HEK293 (cell line): ENCODE results near the gene SLC15A4.

ENCODE experiments used
- CTCF ChIA-PET: fragments of 350-600 bp; formaldehyde crosslinking; extraction: SDS; loops from one replicate; lab custom pipeline; 2021; ENCODE audit warnings: antibody characterized with exemption; lab: Yijun Ruan, JAX
- POLR2A ChIA-PET: fragments of 300-600 bp; formaldehyde crosslinking; extraction: SDS; loops from one replicate; lab custom pipeline; 2020; ENCODE audit warnings: antibody characterized with exemption, inconsistent platforms; lab: Yijun Ruan, JAX
- H3K27ac ChIP-seq: fragments of 200-500 bp; sonication (Bioruptor generic); 2 replicates; pipeline ENCODE4 v1.5.1; 2014; ENCODE audit warnings: low read depth, low read length, control low read depth, inconsistent platforms; ENCODE audit errors: extremely low read depth
- H3K36me3 ChIP-seq, 2 experiments: fragments of 200-500 bp in 1 of 2; sonication (Bioruptor generic) in 1 of 2; 1 replicate in 1 of 2; 2 replicates in 1 of 2; pipeline ENCODE4 v1.5.1; 2014 to 2017; ENCODE audit warnings: inconsistent platforms in 2 of 2, low read length in 2 of 2; ENCODE audit not compliant: control insufficient read depth in 2 of 2, insufficient read depth in 1 of 2
- H3K4me1 ChIP-seq: fragments of 200-500 bp; sonication (Bioruptor generic); 2 replicates; pipeline ENCODE4 v1.5.1; 2014; ENCODE audit warnings: mild to moderate bottlenecking, low read length, inconsistent platforms; ENCODE audit not compliant: control insufficient read depth, insufficient read depth
- H3K4me3 ChIP-seq: 2 replicates; pipeline ENCODE4 v1.5.1; 2011; ENCODE audit warnings: low read depth, mild to moderate bottlenecking, control low read depth, low read length, moderate library complexity
- H3K9me3 ChIP-seq: fragments of 200-500 bp; sonication (Bioruptor generic); 2 replicates; pipeline ENCODE4 v1.5.1; 2014; ENCODE audit warnings: low read depth, low read length, inconsistent platforms; ENCODE audit not compliant: control insufficient read depth, insufficient read depth
- FEZF1 ChIP-seq: fragments of 450-650 bp; formaldehyde crosslinking; IDR thresholded peaks from 2 replicates; pipeline ENCODE4 v1.5.1; 2016; ENCODE audit warnings: missing biosample characterization, missing genetic modification characterization
- SP3 ChIP-seq: fragments of 450-650 bp; formaldehyde crosslinking; IDR thresholded peaks from 2 replicates; pipeline ENCODE4 v1.5.1; 2016; ENCODE audit warnings: missing biosample characterization, missing genetic modification characterization
- ZNF10 ChIP-seq: fragments of 450-650 bp; formaldehyde crosslinking; IDR thresholded peaks from 2 replicates; pipeline ENCODE4 v1.5.1; 2017; ENCODE audit warnings: missing biosample characterization, missing genetic modification characterization
- ZNF132 ChIP-seq: fragments of 450-650 bp; formaldehyde crosslinking; IDR thresholded peaks from 2 replicates; pipeline ENCODE4 v1.5.1; 2017; ENCODE audit warnings: missing biosample characterization, missing genetic modification characterization, borderline replicate concordance
- ZNF2 ChIP-seq: fragments of 450-650 bp; formaldehyde crosslinking; IDR thresholded peaks from 2 replicates; pipeline ENCODE4 v1.5.1; 2016; ENCODE audit warnings: missing biosample characterization, missing genetic modification characterization
- ZNF311 ChIP-seq: fragments of 450-650 bp; formaldehyde crosslinking; IDR thresholded peaks from 2 replicates; pipeline ENCODE4 v1.5.1; 2017; ENCODE audit warnings: missing biosample characterization, missing genetic modification characterization, borderline replicate concordance
- ZNF529 ChIP-seq: fragments of 450-650 bp; formaldehyde crosslinking; IDR thresholded peaks from 2 replicates; pipeline ENCODE4 v1.5.1; 2017; ENCODE audit warnings: missing genetic modification characterization, missing biosample characterization; ENCODE audit not compliant: insufficient replicate concordance
- ZNF560 ChIP-seq: fragments of 450-650 bp; formaldehyde crosslinking; IDR thresholded peaks from 2 replicates; pipeline ENCODE4 v1.5.1; 2017; ENCODE audit warnings: missing biosample characterization, missing genetic modification characterization, borderline replicate concordance
- ZNF561 ChIP-seq: fragments of 450-650 bp; IDR thresholded peaks from 2 replicates; pipeline ENCODE4 v1.5.1; 2018; ENCODE audit warnings: missing biosample characterization, missing genetic modification characterization, borderline replicate concordance
- ZNF571 ChIP-seq: fragments of 450-650 bp; formaldehyde crosslinking; IDR thresholded peaks from 2 replicates; pipeline ENCODE4 v1.5.0; 2017; ENCODE audit warnings: missing biosample characterization, missing genetic modification characterization
- ZNF701 ChIP-seq: fragments of 450-650 bp; formaldehyde crosslinking; IDR thresholded peaks from 2 replicates; pipeline ENCODE4 v1.5.1; 2016; ENCODE audit warnings: missing biosample characterization, missing genetic modification characterization
- ZNF747 ChIP-seq: fragments of 450-650 bp; formaldehyde crosslinking; IDR thresholded peaks from 2 replicates; pipeline ENCODE4 v1.5.1; 2016; ENCODE audit warnings: missing biosample characterization, missing genetic modification characterization
- ZNF785 ChIP-seq: fragments of 450-650 bp; formaldehyde crosslinking; IDR thresholded peaks from 2 replicates; pipeline ENCODE4 v1.5.1; 2016; ENCODE audit warnings: missing biosample characterization, missing genetic modification characterization
- TF ChIP-seq, protein P1 (sequence below): fragments of 450-650 bp; formaldehyde crosslinking; IDR thresholded peaks from 2 replicates; pipeline ENCODE4 v1.5.1; 2016; ENCODE audit warnings: missing biosample characterization, missing genetic modification characterization
- TF ChIP-seq, protein P2 (sequence below): fragments of 450-650 bp; formaldehyde crosslinking; IDR thresholded peaks from 2 replicates; pipeline ENCODE4 v1.5.1; 2016; ENCODE audit warnings: missing biosample characterization, missing genetic modification characterization, low read depth
- TF ChIP-seq, protein P3 (sequence below): fragments of 450-650 bp; formaldehyde crosslinking; IDR thresholded peaks from 2 replicates; pipeline ENCODE4 v1.5.1; 2016; ENCODE audit warnings: missing biosample characterization, missing genetic modification characterization
- TF ChIP-seq, protein P4 (sequence below): fragments of 450-650 bp; formaldehyde crosslinking; IDR thresholded peaks from 2 replicates; pipeline ENCODE4 v1.5.1; 2016; ENCODE audit warnings: missing biosample characterization, missing genetic modification characterization
- TF ChIP-seq, protein P5 (sequence below): fragments of 450-650 bp; formaldehyde crosslinking; IDR thresholded peaks from 2 replicates; pipeline ENCODE4 v1.5.1; 2016; ENCODE audit warnings: missing biosample characterization, missing genetic modification characterization
- TF ChIP-seq, protein P6 (sequence below): fragments of 450-650 bp; formaldehyde crosslinking; IDR thresholded peaks from 2 replicates; pipeline ENCODE4 v1.5.1; 2017; ENCODE audit warnings: missing biosample characterization, missing genetic modification characterization

The SLC15A4 gene

DNA sequence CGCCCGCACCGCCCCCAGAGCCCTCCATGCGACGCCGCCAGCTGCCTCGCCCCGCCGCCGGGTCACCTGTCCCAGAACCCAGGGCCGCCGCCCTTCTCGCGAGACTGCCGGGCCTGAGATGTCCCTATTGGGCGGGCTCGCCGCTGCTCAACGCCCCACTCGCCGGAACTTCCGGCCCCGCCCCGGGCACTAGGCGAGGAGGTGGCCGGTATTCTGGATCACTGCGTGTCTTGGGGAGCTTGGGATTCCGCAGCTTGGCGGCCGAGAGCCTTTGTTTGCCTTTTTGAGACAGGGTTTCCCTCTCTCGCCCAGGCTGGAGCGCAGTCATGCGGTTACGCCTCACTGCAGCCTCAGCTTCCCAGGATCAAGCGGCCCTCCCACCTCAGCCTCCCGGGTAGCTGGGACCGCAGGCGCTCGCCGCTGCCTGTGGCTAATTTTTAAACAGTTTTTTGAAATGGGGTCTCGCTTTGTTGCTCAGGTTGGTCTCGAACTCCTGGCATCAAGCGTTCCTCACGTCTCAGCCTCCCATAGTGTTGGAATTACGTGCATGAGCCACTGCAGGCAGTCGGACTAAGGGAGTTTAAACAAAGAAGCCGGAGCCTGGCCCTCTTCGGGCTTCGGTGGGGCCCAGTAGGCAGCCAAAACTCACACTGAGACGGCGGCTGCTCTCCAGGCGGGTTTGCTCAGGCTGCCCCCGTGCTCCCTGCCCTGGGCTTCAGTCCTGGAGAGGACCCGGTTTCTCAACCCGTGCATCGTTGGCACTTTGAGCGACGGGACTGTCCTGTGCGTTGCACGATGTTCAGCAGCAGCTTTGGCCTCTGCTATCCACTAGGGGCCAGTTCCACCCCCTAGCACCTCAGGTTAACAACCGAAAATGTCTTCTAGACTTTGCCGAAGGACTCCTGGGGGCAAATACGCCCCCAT, at the start of gene SLC15A4:
Gene SLC15A4, minus strand, starts transcription at position 43 of the 924 bp plus-strand sequence. Its CDS starts 15 bp downstream, at position 28.
- POLR2A ChIA-PET, result interaction anchor here (1.1 to 1.3 kb wide), 3 partner anchors 9 to 14 kb away, joined by 3 to 5 read pairs (median 4); no protein-coding TSS in a partner anchor
- peak within 1 kb of the TSS; percentile 45 for H3K4me3 ChIP-seq
- peaks cover 4% of the 10 kb centered on the region; the same call in 1 of the 2 replicates for H3K4me1 ChIP-seq
- CTCF ChIA-PET, result interaction anchor here (0.6 kb wide), 1 partner anchor 151 kb away, joined by 3 read pairs; no protein-coding TSS in a partner anchor
- no peaks in the 10 kb centered on the region for H3K9me3 ChIP-seq
- H3K36me3 ChIP-seq, result peaks cover 0 to 23% of the 10 kb centered on the region in 2 experiments; a peak in 2 of 3 replicates
- peak within 1 kb of the TSS; percentile 85 for H3K27ac ChIP-seq
- TF ChIP-seq ZNF10 (tag by site-specific recombination), result no peak
- TF ChIP-seq ZNF561 (tag by site-specific recombination), result no peak
- TF ChIP-seq, protein P1, sequence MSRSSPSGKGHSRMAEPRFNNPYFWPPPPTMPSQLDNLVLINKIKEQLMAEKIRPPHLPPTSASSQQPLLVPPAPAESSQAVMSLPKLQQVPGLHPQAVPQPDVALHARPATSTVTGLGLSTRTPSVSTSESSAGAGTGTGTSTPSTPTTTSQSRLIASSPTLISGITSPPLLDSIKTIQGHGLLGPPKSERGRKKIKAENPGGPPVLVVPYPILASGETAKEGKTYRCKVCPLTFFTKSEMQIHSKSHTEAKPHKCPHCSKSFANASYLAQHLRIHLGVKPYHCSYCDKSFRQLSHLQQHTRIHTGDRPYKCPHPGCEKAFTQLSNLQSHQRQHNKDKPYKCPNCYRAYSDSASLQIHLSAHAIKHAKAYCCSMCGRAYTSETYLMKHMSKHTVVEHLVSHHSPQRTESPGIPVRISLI (tag by site-specific recombination), result no peak
- TF ChIP-seq FEZF1, result no peak; the same call in 1 of the 2 replicates
- TF ChIP-seq SP3 (tag by site-specific recombination), result peak; percentile 86
- 0 out of 2 replicates have a peak, but pooled peaks have one; percentile 44 for TF ChIP-seq ZNF2 (tag by site-specific recombination)
- TF ChIP-seq ZNF311 (tag by site-specific recombination), result no peak
- TF ChIP-seq, protein P2, sequence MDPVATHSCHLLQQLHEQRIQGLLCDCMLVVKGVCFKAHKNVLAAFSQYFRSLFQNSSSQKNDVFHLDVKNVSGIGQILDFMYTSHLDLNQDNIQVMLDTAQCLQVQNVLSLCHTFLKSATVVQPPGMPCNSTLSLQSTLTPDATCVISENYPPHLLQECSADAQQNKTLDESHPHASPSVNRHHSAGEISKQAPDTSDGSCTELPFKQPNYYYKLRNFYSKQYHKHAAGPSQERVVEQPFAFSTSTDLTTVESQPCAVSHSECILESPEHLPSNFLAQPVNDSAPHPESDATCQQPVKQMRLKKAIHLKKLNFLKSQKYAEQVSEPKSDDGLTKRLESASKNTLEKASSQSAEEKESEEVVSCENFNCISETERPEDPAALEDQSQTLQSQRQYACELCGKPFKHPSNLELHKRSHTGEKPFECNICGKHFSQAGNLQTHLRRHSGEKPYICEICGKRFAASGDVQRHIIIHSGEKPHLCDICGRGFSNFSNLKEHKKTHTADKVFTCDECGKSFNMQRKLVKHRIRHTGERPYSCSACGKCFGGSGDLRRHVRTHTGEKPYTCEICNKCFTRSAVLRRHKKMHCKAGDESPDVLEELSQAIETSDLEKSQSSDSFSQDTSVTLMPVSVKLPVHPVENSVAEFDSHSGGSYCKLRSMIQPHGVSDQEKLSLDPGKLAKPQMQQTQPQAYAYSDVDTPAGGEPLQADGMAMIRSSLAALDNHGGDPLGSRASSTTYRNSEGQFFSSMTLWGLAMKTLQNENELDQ, result no peak
- TF ChIP-seq ZNF701 (tag by site-specific recombination), result no peak
- TF ChIP-seq ZNF529 (tag by site-specific recombination), result no peak
- TF ChIP-seq ZNF571 (tag by site-specific recombination), result no peak
- no peak for TF ChIP-seq ZNF560
- TF ChIP-seq, protein P3, sequence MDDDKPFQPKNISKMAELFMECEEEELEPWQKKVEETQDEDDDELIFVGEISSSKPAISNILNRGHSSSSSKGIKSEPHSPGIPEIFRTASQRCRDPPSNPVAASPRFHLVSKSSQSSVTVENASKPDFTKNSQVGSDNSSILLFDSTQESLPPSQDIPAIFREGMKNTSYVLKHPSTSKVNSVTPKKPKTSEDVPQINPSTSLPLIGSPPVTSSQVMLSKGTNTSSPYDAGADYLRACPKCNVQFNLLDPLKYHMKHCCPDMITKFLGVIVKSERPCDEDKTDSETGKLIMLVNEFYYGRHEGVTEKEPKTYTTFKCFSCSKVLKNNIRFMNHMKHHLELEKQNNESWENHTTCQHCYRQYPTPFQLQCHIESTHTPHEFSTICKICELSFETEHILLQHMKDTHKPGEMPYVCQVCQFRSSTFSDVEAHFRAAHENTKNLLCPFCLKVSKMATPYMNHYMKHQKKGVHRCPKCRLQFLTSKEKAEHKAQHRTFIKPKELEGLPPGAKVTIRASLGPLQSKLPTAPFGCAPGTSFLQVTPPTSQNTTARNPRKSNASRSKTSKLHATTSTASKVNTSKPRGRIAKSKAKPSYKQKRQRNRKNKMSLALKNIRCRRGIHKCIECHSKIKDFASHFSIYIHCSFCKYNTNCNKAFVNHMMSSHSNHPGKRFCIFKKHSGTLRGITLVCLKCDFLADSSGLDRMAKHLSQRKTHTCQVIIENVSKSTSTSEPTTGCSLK (tag by site-specific recombination), result no peak
- no peak for TF ChIP-seq ZNF747 (tag by site-specific recombination)
- TF ChIP-seq, protein P4, sequence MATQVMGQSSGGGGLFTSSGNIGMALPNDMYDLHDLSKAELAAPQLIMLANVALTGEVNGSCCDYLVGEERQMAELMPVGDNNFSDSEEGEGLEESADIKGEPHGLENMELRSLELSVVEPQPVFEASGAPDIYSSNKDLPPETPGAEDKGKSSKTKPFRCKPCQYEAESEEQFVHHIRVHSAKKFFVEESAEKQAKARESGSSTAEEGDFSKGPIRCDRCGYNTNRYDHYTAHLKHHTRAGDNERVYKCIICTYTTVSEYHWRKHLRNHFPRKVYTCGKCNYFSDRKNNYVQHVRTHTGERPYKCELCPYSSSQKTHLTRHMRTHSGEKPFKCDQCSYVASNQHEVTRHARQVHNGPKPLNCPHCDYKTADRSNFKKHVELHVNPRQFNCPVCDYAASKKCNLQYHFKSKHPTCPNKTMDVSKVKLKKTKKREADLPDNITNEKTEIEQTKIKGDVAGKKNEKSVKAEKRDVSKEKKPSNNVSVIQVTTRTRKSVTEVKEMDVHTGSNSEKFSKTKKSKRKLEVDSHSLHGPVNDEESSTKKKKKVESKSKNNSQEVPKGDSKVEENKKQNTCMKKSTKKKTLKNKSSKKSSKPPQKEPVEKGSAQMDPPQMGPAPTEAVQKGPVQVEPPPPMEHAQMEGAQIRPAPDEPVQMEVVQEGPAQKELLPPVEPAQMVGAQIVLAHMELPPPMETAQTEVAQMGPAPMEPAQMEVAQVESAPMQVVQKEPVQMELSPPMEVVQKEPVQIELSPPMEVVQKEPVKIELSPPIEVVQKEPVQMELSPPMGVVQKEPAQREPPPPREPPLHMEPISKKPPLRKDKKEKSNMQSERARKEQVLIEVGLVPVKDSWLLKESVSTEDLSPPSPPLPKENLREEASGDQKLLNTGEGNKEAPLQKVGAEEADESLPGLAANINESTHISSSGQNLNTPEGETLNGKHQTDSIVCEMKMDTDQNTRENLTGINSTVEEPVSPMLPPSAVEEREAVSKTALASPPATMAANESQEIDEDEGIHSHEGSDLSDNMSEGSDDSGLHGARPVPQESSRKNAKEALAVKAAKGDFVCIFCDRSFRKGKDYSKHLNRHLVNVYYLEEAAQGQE (tag by site-specific recombination), result no peak
- TF ChIP-seq, protein P5, sequence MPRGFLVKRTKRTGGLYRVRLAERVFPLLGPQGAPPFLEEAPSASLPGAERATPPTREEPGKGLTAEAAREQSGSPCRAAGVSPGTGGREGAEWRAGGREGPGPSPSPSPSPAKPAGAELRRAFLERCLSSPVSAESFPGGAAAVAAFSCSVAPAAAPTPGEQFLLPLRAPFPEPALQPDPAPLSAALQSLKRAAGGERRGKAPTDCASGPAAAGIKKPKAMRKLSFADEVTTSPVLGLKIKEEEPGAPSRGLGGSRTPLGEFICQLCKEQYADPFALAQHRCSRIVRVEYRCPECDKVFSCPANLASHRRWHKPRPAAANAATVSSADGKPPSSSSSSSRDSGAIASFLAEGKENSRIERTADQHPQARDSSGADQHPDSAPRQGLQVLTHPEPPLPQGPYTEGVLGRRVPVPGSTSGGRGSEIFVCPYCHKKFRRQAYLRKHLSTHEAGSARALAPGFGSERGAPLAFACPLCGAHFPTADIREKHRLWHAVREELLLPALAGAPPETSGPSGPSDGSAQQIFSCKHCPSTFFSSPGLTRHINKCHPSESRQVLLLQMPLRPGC (tag by site-specific recombination), result peak; percentile 9; the same call in 1 of the 2 replicates
- TF ChIP-seq, protein P6, sequence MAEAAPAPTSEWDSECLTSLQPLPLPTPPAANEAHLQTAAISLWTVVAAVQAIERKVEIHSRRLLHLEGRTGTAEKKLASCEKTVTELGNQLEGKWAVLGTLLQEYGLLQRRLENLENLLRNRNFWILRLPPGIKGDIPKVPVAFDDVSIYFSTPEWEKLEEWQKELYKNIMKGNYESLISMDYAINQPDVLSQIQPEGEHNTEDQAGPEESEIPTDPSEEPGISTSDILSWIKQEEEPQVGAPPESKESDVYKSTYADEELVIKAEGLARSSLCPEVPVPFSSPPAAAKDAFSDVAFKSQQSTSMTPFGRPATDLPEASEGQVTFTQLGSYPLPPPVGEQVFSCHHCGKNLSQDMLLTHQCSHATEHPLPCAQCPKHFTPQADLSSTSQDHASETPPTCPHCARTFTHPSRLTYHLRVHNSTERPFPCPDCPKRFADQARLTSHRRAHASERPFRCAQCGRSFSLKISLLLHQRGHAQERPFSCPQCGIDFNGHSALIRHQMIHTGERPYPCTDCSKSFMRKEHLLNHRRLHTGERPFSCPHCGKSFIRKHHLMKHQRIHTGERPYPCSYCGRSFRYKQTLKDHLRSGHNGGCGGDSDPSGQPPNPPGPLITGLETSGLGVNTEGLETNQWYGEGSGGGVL (tag by site-specific recombination), result no peak
- TF ChIP-seq ZNF132 (tag by site-specific recombination), result no peak
- no peak for TF ChIP-seq ZNF785 (tag by site-specific recombination)
